ENCODE data around the gene BCKDHB.
"Not testable (repeated sequence)": the region's sequence is repeated elsewhere in the genome, so short reads cannot be mapped to it uniquely, and the experiment has no call there.

Gene BCKDHB

DNA sequence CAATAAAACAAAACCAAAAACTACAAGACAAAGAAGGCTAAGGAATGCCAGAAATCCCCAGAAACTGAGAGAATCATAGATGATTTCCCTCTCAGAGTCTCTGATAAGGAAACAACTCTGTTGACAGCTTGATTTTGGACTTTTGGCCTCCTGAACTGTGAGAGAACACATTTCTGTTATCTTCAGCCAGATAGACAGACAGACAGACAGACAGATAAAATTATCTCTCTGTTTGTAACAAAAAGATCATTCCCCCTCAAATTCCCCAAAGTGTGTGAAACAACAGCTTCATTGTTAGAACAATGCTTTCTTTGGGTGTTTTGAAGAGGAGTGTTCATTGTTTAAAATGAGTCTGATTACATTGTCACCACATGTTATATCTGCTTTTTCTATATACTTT, 148.2 kb downstream of the BCKDHB start:
- DNase-seq (ENCODE audit: low read depth in 2 of 2, low spot score in 1 of 2) = no peak

DNA sequence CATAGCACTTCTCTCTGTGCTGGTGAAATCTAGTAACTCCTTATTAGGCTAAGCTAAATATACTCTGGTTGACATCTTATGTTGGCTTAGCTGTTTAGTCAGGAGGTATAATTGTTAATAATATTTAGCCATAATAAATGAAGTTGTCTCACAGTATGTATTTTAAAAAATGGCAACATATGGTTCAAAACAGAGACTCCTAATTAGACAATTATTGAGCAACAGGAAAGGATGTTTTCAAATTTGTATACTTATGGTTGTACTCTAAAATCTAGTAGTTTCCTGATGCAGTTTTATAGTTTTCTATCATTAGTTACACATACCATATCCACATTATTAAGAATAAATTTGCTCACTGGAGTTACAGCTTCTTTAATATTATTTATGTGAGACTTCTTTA, 150.2 kb downstream of the BCKDHB start:
- no peak for DNase-seq (ENCODE audit: low read depth in 2 of 2, low spot score in 1 of 2)

DNA sequence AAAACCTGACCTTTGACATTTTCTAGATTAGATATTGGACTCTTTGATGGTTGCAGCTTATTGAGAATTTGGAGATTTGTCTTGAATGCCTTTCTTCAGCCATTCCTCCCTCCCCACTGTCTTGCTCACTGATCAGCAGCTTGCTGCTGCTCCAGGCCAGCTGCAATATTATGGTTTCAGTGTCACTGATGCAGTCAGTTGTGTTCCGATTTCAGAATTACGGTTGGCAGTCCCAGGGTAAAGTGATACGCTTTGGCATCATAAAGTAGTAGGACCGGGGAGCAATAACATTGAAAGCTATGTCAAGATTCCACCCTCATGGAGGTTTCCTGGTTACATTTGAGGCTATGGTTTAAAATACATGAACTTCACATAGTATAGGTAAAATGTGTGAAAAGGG, 152.6 kb downstream of the BCKDHB start:
- DNase-seq (ENCODE audit: low read depth in 2 of 2, low spot score in 1 of 2) = no peak

DNA sequence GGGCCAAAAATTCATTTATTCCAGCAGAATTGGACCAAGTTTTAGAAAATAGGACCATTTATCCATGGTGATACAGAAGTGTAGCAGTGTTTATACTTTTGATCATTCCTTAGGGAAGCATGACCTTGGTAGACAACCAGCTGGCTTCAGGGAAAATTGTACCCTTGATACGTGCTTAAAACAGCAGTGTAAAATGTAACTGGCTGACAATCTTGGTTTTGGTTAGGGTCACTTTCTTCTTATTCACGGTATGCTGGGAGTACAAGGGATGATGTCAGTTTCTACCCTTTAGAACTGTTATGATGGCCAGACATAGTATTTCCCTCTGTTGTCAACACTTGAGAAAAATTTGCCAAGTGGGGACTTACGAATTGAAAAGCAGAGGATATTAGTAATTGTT, 157.1 kb downstream of the BCKDHB start:
- no peak for DNase-seq (ENCODE audit: low read depth in 2 of 2, low spot score in 1 of 2)

DNA sequence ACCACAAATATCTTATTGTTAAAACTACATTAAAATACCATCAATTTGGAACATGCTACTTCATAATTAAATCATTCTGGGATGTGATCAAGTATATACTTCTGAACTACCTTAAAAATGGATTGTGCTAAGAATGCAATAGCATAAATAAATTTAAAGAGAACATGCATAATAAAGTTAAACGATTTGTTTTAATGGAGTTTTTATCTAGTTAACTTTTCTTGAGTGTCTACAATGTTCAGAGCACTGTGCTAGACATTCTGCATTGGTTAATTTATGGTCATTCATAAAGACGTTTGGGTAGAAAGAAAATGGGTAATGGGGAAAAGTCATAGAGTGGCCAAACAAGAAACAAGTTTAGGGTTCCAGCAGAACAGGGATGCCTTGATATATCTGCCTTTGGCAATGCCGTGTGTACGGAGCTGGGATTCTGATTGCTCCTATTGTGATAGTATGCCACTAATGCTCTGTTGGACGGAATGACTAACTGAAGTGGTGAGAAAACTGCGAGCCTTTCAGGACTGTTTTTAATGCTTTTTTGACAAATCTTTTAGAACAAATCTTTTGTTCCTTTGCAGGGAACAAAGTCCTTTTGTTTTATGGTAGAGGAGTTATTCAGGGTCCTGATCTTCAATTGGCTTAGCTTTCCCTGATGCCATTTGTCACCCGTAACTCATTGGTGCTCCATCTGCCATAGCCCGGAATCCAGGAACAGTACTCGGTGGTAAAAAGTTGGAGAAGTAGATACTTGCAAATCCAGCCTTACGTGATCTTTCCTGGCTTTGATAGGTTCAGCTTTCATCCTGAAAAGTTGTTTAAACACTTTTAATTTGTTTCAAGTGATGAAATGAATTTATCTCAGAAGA, 162.6 kb downstream of the BCKDHB start:
- no peak for DNase-seq (ENCODE audit: low read depth in 2 of 2, low spot score in 1 of 2)

DNA sequence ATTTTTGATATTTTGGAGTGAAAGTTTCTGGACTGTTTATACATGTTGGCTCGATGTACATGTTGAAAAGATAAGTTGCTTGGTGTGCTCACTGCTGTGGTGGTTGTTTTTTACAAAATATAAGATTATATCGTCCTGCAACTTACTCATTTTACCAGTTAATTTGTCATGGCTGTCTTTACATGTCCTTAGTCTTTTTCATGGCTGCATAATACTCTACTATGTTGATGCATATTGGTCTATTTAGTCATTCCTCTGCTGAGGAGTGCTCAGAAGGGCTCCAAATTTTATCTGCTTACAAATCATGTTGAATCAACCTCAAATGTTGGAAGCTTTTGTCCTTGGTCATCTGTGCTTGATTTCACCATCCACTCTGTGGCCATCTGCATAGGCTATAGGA, 164.6 kb downstream of the BCKDHB start:
- DNase-seq (ENCODE audit: low read depth in 2 of 2, low spot score in 1 of 2) = no peak

DNA sequence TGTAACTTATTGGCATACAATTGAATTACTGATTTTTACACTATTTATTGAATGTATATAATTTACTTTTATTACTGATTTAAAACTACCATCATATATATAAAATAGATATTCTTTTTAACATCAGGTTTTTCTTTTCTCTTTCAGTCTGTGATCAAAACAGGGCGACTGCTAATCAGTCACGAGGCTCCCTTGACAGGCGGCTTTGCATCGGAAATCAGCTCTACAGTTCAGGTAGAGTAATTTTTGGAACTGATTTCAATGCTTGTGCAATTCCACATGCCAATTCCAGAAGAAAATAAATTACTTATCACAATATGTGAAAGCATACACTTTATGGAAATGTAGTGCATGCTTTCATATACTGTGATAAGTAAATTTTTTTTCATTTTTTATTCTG, 166.5 kb downstream of the BCKDHB start:
- DNase-seq (ENCODE audit: low read depth in 2 of 2, low spot score in 1 of 2) = no peak

DNA sequence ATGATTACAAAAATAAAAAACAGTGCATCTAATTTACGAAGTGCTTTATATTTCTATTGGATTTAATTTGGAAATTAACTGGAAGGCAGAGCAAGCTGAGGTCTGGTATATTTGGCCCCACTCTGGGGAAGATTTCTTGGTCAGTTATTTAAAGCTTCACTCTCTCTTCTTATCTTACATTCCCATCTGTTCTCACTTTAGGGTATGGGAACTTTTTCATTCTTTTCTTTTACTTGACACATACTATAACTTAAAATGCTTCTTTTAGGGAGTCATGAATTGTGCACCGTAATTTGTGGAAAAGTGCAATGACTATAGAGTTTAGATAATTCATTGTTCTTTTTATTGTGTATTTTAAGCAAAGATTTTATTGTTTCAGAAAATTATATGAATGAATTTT, 170.4 kb downstream of the BCKDHB start:
- DNase-seq (ENCODE audit: low read depth in 2 of 2, low spot score in 1 of 2) = no peak

DNA sequence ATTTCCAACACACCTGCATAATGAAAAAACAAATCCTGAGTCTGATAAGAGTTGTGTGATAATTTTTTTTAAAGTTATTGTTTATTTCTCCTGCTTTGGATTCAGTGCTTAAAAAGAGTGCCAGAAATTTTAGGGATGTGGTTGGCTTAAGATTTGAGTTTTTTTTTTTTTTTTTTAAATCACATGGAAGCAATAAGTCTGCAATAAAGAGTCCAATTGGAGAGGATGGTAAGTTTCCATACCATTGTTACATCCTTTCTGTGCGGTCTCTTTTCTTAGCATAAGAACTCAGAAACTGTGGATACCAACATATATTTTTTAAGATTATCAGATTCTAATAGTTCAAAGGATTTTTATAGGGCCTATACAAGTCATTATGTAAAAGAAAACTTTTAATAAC, 171.0 kb downstream of the BCKDHB start:
- DNase-seq (ENCODE audit: low read depth in 2 of 2, low spot score in 1 of 2) = no peak

DNA sequence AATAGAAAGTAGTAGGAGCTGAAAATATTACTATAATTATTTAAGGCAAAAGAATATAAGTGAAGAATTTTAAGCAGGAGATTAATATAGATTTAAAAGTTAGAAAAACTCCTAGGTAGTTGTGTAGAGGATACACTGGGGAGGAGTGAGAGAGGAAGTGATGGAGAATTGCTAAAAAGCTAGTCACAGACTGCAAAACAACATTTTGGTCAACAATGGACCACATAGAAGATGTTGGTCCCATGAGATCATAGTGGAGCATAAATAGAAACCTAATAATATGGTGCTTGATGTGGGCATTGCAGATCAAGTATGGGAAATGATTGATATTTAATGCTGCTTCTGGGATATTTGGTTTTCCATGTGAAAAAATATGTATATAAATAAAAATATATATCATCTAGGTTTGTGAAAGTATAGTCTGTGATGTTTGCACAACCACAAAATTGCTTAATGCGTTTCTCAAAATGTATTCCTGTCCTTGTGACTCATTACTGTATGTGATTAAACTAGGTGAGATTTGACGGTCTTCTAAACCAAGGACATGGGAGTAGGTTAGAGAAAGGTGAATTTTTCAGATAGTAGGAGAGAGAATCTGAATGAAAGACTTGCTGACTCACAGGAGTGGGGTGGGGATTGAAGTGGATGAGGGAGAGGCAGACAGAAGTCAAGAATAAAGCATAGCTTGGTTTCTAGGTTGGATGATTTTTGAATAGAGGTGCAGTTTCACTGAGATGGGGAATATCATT, 174.0 kb downstream of the BCKDHB start:
- no peak for DNase-seq (ENCODE audit: low read depth in 2 of 2, low spot score in 1 of 2)

DNA sequence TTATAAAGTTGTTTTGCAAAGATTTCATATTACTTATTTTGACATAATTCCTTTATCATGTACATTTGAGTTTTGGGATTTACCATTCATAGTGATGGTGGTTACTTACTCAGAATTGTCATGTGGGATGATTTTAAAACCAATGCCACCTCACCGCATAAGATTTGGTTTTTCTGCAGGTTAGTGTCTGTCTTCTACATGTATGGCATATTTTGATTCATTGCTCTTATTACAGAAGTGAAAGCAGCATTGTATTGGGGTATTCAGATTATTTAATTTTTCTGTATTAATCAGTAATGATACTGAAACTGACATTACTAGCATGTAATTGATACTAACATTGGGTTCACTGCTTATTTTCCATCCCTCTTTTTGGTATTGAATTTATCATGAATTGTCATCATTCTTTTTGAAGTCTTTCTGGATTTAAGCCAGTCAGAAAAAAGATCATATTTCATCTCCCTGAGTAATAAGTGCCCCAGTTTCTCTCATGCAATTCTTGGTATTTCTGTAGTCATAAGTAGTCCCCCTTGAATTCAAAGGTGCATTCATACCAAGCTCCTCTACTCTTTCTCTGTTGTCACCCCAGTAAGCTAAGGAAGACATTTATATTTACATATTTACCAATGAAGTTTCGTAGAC, 176.6 kb downstream of the BCKDHB start:
- DNase-seq (ENCODE audit: low read depth in 2 of 2, low spot score in 1 of 2) = no peak

DNA sequence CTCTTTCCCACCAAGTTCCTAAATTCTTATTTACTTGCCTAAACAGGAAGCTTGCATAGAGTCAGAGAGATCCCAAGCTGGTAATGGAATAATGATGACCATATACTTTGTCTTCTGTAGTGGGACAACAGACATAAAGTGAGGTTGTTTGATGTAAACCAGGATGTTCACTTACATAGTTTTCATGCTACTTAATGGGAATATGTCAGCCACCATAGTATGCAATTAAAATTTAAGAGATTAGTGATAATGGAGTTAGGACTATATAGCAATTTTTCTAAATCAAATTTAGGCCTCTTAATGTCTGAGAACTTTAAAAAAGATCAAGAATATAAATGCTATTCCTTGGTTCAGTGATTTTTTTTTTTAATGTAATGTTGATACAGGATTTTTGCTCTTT, 180.6 kb downstream of the BCKDHB start:
- DNase-seq (ENCODE audit: low read depth in 2 of 2, low spot score in 1 of 2) = no peak

DNA sequence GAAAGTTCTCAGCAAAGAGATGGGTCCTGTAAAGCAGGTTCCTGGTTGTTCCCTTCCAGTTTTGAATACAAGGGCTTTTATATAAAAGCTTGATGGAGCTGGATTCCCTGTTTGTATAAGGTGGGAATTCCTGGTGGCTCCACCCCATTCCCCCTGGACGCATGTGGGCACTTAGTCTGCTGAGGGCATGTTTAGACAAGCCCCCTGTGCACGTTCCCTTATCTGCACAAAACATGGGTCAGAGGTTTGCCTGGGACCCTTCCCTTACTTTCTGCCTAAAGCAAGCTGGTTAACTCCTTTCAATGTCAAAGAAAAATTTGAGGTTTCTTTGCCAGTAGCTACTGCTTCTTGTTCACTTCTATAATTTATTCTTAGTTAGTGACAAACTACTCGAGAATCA, 181.1 kb downstream of the BCKDHB start:
- no peak for DNase-seq (ENCODE audit: low read depth in 2 of 2, low spot score in 1 of 2)

DNA sequence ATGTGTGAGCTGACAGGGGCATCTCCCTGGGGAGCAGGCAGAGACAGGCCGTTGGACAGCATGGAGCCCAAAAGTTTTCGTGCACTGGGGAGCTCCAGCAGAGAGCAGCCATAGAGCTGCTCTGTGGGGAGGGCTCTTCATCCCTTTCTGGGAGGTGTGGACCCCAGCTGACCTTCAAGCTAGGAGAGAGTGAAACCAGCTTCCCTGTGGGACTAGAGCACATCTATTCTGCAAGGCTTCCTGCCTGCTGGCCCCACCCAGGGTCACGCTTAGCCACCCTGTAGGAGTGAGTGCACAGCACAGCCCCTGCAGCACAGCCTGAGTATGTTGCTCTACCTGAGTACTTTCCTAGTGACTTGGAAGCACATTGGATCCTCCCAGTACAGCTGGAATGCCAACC, 183.3 kb downstream of the BCKDHB start:
- DNase-seq (ENCODE audit: low read depth in 2 of 2, low spot score in 1 of 2) = no peak

DNA sequence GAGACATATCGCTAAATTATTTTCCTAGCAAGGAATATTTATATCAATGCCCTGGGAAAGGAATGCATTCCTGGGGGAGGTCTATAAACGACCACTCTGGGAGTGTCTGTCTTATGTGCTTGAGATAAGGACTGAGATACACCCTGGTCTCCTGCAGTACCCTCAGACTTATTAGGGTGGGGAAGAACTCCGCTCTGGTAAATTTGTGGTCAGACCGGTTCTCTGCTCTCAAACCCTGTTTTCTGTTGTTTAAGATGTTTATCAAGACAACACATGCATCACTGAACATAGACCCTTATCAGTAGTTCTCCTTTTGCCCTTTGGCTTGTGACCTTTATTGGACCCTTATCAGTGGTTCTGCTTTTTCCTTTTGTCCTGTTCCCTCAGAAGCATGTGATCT, 188.1 kb downstream of the BCKDHB start:
- DNase-seq (ENCODE audit: low read depth in 2 of 2, low spot score in 1 of 2) = not testable (repeated sequence)

DNA sequence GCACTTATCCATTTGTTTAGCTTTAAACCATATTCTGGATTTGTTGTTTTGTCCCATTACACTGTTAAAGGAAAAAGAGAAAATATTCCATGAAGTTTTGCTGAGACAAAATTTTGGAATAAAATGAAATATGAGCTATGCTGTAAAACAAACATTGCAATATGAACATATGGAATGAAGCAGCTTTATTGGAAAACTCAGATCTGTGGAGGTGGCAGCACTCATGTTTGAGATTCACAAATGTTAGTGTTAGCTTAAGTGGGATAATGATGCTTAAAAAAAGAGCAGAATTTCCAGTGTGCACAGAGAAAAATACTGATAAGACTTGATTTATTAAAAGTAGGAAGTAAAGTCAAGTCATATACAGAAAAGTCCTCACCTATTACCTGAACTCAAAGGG, 196.2 kb downstream of the BCKDHB start:
- DNase-seq (ENCODE audit: low read depth in 2 of 2, low spot score in 1 of 2) = no peak

DNA sequence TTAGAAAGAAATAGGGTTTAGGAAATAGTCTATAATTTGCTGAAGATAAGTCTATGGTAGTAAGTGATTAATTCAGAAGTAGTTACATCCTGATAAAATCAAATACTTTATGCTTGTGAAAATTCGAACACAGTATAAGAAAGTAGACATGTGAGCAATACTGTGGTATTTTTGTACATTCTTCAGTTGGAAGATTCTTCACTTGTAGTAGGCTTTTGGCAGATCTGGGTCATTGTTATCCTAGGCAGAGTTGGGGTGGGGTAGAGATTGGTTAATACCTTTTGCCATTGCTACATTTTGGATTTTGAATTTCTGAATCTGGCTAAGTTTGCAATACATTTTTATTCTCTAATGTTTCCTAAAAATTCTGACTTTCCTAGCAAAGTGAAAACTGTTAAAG, 197.5 kb downstream of the BCKDHB start:
- no peak for DNase-seq (ENCODE audit: low read depth in 2 of 2, low spot score in 1 of 2)

DNA sequence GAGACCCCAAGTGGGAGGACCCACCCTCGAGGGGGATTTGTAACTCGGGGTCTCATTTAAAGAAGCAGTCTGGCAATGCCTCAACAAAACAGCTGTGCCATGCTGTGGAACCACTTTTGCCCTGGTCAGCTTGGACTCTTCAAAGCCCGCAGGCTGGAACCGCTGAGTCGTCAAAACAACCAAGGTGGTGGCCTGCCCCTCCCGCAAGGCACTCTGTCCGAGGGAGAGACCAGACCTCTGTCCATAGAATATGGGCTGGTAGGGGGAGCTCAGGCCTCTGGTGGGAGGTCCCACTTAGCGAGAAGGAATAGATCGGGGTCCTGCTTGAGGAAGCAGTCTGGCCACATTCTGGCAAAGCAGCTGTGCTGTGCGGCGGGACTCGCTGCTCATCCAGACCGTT, 208.1 kb downstream of the BCKDHB start:
- DNase-seq (ENCODE audit: low read depth in 2 of 2, low spot score in 1 of 2) = no peak

DNA sequence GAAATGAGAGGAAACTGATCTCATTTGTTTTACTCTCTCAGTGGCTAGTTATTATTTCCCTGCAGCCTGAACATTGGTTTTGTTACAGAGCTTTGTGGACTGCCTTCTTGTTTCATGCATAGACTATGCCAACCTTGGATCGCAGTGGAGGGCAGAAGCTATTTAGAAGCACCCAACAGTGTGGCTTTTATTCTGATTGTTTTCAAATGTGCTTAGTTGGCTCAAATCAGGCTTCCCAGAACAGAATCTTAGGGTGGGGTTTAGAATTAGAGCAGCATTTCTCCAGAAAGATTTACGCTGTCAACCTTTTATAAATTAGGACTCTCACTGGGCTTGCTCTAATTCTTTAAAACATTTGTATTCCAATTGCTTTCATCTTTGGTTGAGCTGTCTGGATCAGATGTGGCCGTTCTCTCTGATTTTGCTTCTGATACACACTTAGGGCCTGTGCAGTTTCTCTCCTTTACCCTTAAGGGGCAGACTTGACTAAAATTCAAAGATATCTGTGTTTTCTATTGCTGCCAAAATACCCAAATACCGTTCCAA, 210.3 kb downstream of the BCKDHB start:
- no peak for DNase-seq (ENCODE audit: low read depth in 2 of 2, low spot score in 1 of 2)

DNA sequence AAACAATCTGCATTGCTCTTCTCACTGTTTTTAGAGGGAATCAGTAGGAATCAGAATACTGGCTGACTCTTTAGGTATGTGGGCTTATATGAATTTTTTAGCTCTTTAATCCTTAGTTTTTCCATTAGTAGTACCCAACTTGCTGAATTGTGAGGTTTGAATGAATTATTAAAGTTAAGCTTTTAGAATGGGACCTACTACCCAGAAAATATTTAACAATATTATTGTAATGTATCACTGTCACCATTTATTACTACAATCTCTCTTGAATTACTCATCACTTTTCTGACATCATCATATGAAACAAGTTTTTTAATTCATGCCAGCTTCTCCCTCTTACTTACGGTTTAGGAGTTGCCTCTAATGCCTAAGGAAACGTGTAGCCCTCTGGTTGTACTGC, 212.7 kb downstream of the BCKDHB start:
- no peak for DNase-seq (ENCODE audit: low read depth in 2 of 2, low spot score in 1 of 2)

DNA sequence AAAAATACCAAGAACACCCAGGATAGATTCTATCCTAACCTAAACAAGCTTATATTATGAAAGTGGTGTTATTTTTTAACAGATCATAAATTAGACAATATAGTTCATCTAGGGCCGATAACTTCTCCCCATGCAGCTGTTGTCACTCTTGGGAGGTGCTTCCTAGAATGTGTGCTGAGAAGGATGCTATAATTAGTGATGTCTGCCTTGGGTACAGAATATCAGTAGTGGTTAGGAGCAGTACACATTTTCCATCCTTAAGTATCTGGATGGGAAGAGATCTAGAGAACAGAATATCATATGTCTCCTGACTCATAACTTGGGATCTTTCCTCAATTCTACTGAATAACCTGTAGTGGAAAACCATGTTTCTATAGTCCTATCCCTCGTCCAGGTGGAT, 214.5 kb downstream of the BCKDHB start:
- no peak for DNase-seq (ENCODE audit: low read depth in 2 of 2, low spot score in 1 of 2)

DNA sequence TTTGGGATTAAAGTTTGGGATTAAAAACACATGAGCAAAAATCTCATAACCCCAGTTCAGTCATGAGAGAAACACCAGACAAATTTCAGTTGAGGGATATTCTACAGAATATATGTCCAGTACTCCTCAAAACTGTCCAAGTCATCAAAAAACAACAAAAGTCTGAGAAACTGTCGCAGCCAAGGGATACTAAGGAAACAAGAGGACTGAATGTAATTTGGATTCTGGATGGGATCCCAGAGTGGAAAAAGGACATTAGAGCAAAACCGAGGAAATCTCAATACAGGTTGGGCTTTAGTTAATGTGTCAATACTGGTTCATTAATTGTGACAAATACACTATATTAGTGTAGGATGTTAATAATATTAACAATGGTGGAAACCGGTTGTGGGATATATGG, 219.3 kb downstream of the BCKDHB start:
- DNase-seq (ENCODE audit: low read depth in 2 of 2, low spot score in 1 of 2) = no peak

All from stimulated activated CD8-positive, alpha-beta memory T cell treated with anti-CD3 and anti-CD28 coated beads, Interleukin-4, amount 100 ng/mL, for 4 hours (primary cell).